GM12878 (cell line): ENCODE measurements around the gene PROX1. TPM values are rescaled to one million over a fixed set of nuclear protein-coding genes. Genes with fewer than 3 reads are reported as not detected.

Source experiments
- ATAC-seq: fragments of 200-7000 bp; cut with Tn5 transposase; 3 replicates; pipeline ENCODE4 v1.9.1; 2020; ENCODE audit warnings: mild to moderate bottlenecking, moderate library complexity
- BruUV-seq: library from RNA; stranded (reverse); fragments of 400-500 nt; replicated peaks from 2 replicates; lab custom pipeline; 2021; lab: Mats Ljungman, UMichigan
- CTCF ChIA-PET: fragments of 300-600 bp; sonication (Branson Sonifier 250); formaldehyde crosslinking; extraction: SDS; loops from one replicate; lab custom pipeline; 2021; ENCODE audit warnings: inconsistent platforms; lab: Yijun Ruan, JAX
- POLR2A ChIA-PET: fragments of 350-600 bp; formaldehyde crosslinking; extraction: SDS; loops from one replicate; lab custom pipeline; 2021; ENCODE audit warnings: inconsistent platforms; lab: Charles Lee
- RAD21 ChIA-PET: fragments of 300-600 bp; sonication (Branson Sonifier 250); formaldehyde crosslinking; loops from one replicate; lab custom pipeline; 2023; ENCODE audit warnings: antibody characterized with exemption; ENCODE audit not compliant: unreplicated experiment; lab: Charles Lee
- SMC1A ChIA-PET: fragments of 300-600 bp; sonication (Branson Sonifier 250); formaldehyde crosslinking; loops from one replicate; lab custom pipeline; 2023; ENCODE audit not compliant: unreplicated experiment, uncharacterized antibody; lab: Charles Lee
- DNase-seq: peaks from one replicate; pipeline ENCODE4 v3.0.0-alpha.2; 2011; ENCODE audit warnings: low read depth, low spot score
- FAIRE-seq: peaks from 3 replicates; lab custom pipeline; 2011; peaks lifted over from hg19 to GRCh38; lab: Jason Lieb, UNC
- H2AFZ ChIP-seq: 2 replicates; pipeline ENCODE4 v1.6.0; 2011; ENCODE audit warnings: low read depth, low read length, control low read depth; ENCODE audit not compliant: control insufficient read depth
- H3K27ac ChIP-seq: 2 replicates; pipeline ENCODE4 v1.5.1; 2011; ENCODE audit warnings: control low read depth; ENCODE audit not compliant: control insufficient read depth, insufficient read depth
- H3K27me3 ChIP-seq, 2 experiments: replicated peaks in 1 of 2; 2 replicates each; pipeline versions ENCODE4 v1.6.0 to v1.6.1; 2011; ENCODE audit warnings: low read length in 1 of 2; ENCODE audit not compliant: control insufficient read depth in 2 of 2, insufficient read depth in 2 of 2
- H3K36me3 ChIP-seq, 2 experiments: 2 replicates each; pipeline ENCODE4 v1.5.1; 2011; ENCODE audit warnings: low read length in 1 of 2; ENCODE audit not compliant: control insufficient read depth in 2 of 2, insufficient read depth in 2 of 2
- H3K4me1 ChIP-seq: 2 replicates; pipeline ENCODE4 v1.6.1; 2011; ENCODE audit warnings: mild to moderate bottlenecking, low read length, moderate library complexity, mixed read lengths; ENCODE audit not compliant: control insufficient read depth, insufficient read depth
- H3K4me2 ChIP-seq: 2 replicates; pipeline ENCODE4 v1.6.0; 2011; ENCODE audit warnings: control low read depth; ENCODE audit not compliant: control insufficient read depth, insufficient read depth
- H3K4me3 ChIP-seq: fragments of 200-600 bp; sonication (generic); 2 replicates; pipeline ENCODE4 v1.5.1; 2016
- H3K79me2 ChIP-seq: 2 replicates; pipeline ENCODE4 v1.6.0; 2011; ENCODE audit warnings: low read length; ENCODE audit not compliant: control insufficient read depth, insufficient read depth
- H3K9ac ChIP-seq: 2 replicates; pipeline ENCODE4 v1.8.0; 2011; ENCODE audit warnings: low read length, control low read depth, mixed read lengths; ENCODE audit not compliant: control insufficient read depth, insufficient read depth
- H3K9me3 ChIP-seq: replicated peaks from 3 replicates; pipeline ENCODE4 v1.5.1; 2011; ENCODE audit warnings: mild to moderate bottlenecking, low read length; ENCODE audit not compliant: control insufficient read depth, insufficient read depth
- H4K20me1 ChIP-seq: 2 replicates; pipeline ENCODE4 v1.6.0; 2011; ENCODE audit not compliant: control insufficient read depth, insufficient read depth
- BRCA1 ChIP-seq: IDR thresholded peaks from 2 replicates; pipeline ENCODE4 v1.6.1; 2011; ENCODE audit warnings: low read depth, low read length, improper control_type of control experiment
- CHD4 ChIP-seq: fragments of 200-600 bp; sonication (generic); IDR thresholded peaks from 2 replicates; pipeline ENCODE4 v1.6.1; 2016; ENCODE audit warnings: mild to moderate bottlenecking
- CREB1 ChIP-seq: IDR thresholded peaks from 2 replicates; pipeline ENCODE4 v1.6.1; 2012; ENCODE audit warnings: low read depth, mild to moderate bottlenecking, inconsistent platforms
- ELK1 ChIP-seq: IDR thresholded peaks from 2 replicates; pipeline ENCODE4 v1.6.1; 2012; ENCODE audit warnings: low read depth, low read length, improper control_type of control experiment
- IKZF1 ChIP-seq: fragments of 450-650 bp; conservative IDR thresholded peaks from 2 replicates; pipeline ENCODE4 v1.6.1; 2017; ENCODE audit warnings: antibody characterized with exemption, mild to moderate bottlenecking
- NBN ChIP-seq: fragments of 450-650 bp; IDR thresholded peaks from 2 replicates; pipeline ENCODE4 v1.6.1; 2016
- POLR2A ChIP-seq: IDR thresholded peaks from 2 replicates; pipeline ENCODE4 v1.6.1; 2011; ENCODE audit warnings: low read depth, mild to moderate bottlenecking, low read length
- RUNX3 ChIP-seq: IDR thresholded peaks from 2 replicates; pipeline ENCODE4 v1.6.1; 2012; ENCODE audit warnings: low read length, inconsistent platforms
- SIN3A ChIP-seq: IDR thresholded peaks from 2 replicates; pipeline ENCODE4 v1.6.1; 2012; ENCODE audit warnings: low read depth, low read length, improper control_type of control experiment
- SIX5 ChIP-seq: IDR thresholded peaks from 2 replicates; pipeline ENCODE4 v1.6.1; 2011; ENCODE audit warnings: mild to moderate bottlenecking, low read depth, low read length, moderate library complexity; ENCODE audit not compliant: severe bottlenecking
- SRF ChIP-seq, 2 experiments: IDR thresholded peaks; 2 replicates each; pipeline ENCODE4 v1.6.1; 2011; ENCODE audit warnings: low read depth in 2 of 2, low read length in 2 of 2, mild to moderate bottlenecking in 1 of 2, moderate library complexity in 1 of 2
- TBL1XR1 ChIP-seq: IDR thresholded peaks from 2 replicates; pipeline ENCODE4 v1.6.1; 2012; ENCODE audit warnings: low read depth, low read length, improper control_type of control experiment
- TCF3 ChIP-seq: IDR thresholded peaks from 2 replicates; pipeline ENCODE4 v1.6.1; 2012; ENCODE audit warnings: low read depth, mild to moderate bottlenecking, low read length, borderline replicate concordance; ENCODE audit not compliant: insufficient read depth
- ZNF622 ChIP-seq: fragments of 450-650 bp; IDR thresholded peaks from 2 replicates; pipeline ENCODE4 v1.6.1; 2017; ENCODE audit warnings: mild to moderate bottlenecking, inconsistent platforms
- ZZZ3 ChIP-seq: IDR thresholded peaks from 2 replicates; pipeline ENCODE4 v1.6.1; 2011; ENCODE audit warnings: low read depth; ENCODE audit not compliant: control insufficient read depth, insufficient read length
- WGBS: methylation state at CpG from one replicate; pipeline ENCODE4 v1.1.6; 2016; ENCODE audit warnings: low lambda C conversion rate; ENCODE audit not compliant: insufficient replicate concordance, insufficient coverage; ENCODE audit errors: missing lambda C conversion rate; 5-methylcytosine and 5-hydroxymethylcytosine counted together
- in situ Hi-C: fragments of 300-500 bp; cut with MboI; formaldehyde crosslinking; loops from 9 replicates; pipeline ENCODE4 v1.14.3; 2018; ENCODE audit warnings: mixed read lengths
- intact Hi-C: fragments of 100-400 bp; cut with micrococcal nuclease; formaldehyde crosslinking; loops from one replicate; pipeline ENCODE4 v1.14.2; 2022; ENCODE audit not compliant: unreplicated experiment
- polyA plus RNA-seq, 11 experiments: library from polyadenylated mRNA; depleted of rRNA in 4 of 11; unstranded in 6 of 11; stranded (reverse) in 5 of 11; fragments of >200 nt; fragmentation: Nextera tagmentation in 4 of 11; fragmentation: Illumina TruSeq in 1 of 11; extraction: Ambion mirVana in 4 of 11; extraction: Trizol in 1 of 11; gene quantifications; 1 replicate in 1 of 11; 2 replicates in 10 of 11; pipeline versions ENCODE4 v1.2.1 to v1.2.3, GENCODE V29; 2011 to 2016; ENCODE audit warnings: inconsistent platforms in 2 of 11, missing spikeins in 2 of 11, low read depth in 1 of 11
- total RNA-seq, 4 experiments: library from RNA; depleted of rRNA in 3 of 4; stranded (reverse); fragments of >200 nt in 3 of 4; fragmentation: Illumina TruSeq in 1 of 4; extraction: Trizol in 1 of 4; gene quantifications; 2 replicates each; pipeline versions ENCODE4 v1.2.1 to v1.2.3, GENCODE V29; 2013 to 2021
- TF ChIP-seq, protein P1 (sequence below): IDR thresholded peaks from 2 replicates; pipeline ENCODE4 v1.6.1; 2011; ENCODE audit warnings: low read depth, mild to moderate bottlenecking, low read length, moderate library complexity, borderline replicate concordance; ENCODE audit errors: extremely low read depth
- TF ChIP-seq, protein P2 (sequence below): fragments of 450-650 bp; IDR thresholded peaks from 2 replicates; pipeline ENCODE4 v1.6.1; 2017; ENCODE audit warnings: mild to moderate bottlenecking, moderate library complexity

The PROX1 gene
- total and polyA plus RNA-seq, 10 of the 15 experiments (the other 5 are each of a cell fraction or from before 2014, with no cell fraction given): under 0.01 to 0.44 (median 0.03) TPM; not detected in 4

DNA sequence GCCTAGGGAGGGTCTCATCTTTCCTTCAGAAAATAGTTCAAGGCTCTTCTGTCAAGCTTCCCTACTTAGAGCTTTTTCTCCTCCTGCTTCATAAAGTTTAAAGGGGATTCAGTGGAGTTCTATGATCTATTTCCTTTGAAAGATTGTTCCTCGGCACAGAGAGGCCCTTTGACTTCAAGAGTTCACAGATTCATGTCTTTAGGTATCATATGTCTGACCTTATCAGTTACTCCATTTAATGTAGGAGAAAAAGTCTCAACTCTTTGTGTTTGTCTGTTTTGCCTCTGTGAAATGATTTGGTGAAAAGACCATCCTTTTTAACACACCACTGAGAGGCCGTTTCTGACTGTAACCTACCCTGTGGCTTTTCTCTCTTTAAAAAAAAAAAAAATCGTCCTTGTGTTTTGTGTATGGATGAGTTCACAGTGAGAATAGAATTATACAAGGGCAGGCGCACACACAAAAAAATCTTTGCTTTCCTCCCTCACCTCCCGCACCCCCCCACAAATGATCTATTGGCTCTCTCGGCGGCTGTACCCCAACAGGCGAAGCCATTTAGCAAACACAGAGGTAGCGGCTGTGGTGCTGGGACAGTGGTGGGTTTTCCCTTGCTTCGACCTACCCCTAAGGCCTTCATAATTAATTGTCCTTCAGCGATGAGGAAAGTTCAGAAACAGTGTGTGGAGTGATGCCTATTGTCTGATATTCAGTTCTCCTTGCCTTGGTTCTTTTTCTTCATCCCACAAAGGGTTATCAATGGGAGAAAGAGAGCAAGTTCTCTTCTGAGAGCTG lies 29.6 kb downstream of the PROX1 start:
- no peak overlapping the region for H3K9ac ChIP-seq
- CTCF ChIA-PET: no interaction called here
- H4K20me1 ChIP-seq: no peaks in the 10 kb centered on the region
- no peak for FAIRE-seq
- BruUV-seq: no TSS peak
- no peaks in the 10 kb centered on the region for H3K36me3 ChIP-seq
- POLR2A ChIA-PET: no interaction called here
- DNase-seq: no peak
- no peak overlapping the region for H3K4me3 ChIP-seq
- 42% methylated on average over 11 of the region's 11 CpGs for WGBS
- no peak overlapping the region for H3K4me2 ChIP-seq
- peaks cover 0 to 4% of the 10 kb centered on the region in 2 experiments; a peak in 1 of 4 replicates for H3K27me3 ChIP-seq
- RAD21 ChIA-PET: no interaction called here
- no peaks in the 10 kb centered on the region for H3K9me3 ChIP-seq
- no peak for ATAC-seq
- in situ Hi-C loops: no loop called here
- no peak overlapping the region for H3K27ac ChIP-seq
- no peaks in the 10 kb centered on the region for H3K79me2 ChIP-seq
- no peak overlapping the region for H2AFZ ChIP-seq
- H3K4me1 ChIP-seq: no peaks in the 10 kb centered on the region
- TF ChIP-seq SIX5 (no peak), SIN3A (no peak), BRCA1 (no peak), CREB1 (no peak), CHD4 (no peak), POLR2A (no peak), TBL1XR1 (no peak), ZNF622 (no peak), RUNX3 (no peak), ELK1 (no peak), TCF3 (no peak), NBN (no peak), SRF (IDR thresholded peaks at IDR 0.05; ENCODE audit: low read depth in 2 of 2, low read length in 2 of 2) (no peak), IKZF1 (no peak), ZZZ3 (no peak)
- TF ChIP-seq, protein P1, sequence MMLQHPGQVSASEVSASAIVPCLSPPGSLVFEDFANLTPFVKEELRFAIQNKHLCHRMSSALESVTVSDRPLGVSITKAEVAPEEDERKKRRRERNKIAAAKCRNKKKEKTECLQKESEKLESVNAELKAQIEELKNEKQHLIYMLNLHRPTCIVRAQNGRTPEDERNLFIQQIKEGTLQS: no peak
- TF ChIP-seq, protein P2, sequence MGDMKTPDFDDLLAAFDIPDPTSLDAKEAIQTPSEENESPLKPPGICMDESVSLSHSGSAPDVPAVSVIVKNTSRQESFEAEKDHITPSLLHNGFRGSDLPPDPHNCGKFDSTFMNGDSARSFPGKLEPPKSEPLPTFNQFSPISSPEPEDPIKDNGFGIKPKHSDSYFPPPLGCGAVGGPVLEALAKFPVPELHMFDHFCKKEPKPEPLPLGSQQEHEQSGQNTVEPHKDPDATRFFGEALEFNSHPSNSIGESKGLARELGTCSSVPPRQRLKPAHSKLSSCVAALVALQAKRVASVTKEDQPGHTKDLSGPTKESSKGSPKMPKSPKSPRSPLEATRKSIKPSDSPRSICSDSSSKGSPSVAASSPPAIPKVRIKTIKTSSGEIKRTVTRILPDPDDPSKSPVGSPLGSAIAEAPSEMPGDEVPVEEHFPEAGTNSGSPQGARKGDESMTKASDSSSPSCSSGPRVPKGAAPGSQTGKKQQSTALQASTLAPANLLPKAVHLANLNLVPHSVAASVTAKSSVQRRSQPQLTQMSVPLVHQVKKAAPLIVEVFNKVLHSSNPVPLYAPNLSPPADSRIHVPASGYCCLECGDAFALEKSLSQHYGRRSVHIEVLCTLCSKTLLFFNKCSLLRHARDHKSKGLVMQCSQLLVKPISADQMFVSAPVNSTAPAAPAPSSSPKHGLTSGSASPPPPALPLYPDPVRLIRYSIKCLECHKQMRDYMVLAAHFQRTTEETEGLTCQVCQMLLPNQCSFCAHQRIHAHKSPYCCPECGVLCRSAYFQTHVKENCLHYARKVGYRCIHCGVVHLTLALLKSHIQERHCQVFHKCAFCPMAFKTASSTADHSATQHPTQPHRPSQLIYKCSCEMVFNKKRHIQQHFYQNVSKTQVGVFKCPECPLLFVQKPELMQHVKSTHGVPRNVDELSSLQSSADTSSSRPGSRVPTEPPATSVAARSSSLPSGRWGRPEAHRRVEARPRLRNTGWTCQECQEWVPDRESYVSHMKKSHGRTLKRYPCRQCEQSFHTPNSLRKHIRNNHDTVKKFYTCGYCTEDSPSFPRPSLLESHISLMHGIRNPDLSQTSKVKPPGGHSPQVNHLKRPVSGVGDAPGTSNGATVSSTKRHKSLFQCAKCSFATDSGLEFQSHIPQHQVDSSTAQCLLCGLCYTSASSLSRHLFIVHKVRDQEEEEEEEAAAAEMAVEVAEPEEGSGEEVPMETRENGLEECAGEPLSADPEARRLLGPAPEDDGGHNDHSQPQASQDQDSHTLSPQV: no peak
- TF ChIP-seq, all 136 proteins: peak for 0
- intact Hi-C loops: no loop called here
- SMC1A ChIA-PET: interaction anchor here (0.6 kb wide), 1 partner anchor 311 kb away, joined by 3 read pairs; no protein-coding TSS in a partner anchor
